ENCODE data around the gene PLCH1. TPM values are rescaled to one million over a fixed set of nuclear protein-coding genes. Genes with fewer than 3 reads are reported as not detected.
A peak's percentile ranks its signal among the peaks of the same experiment; 100 is the strongest.

The PLCH1 gene
- total and polyA plus RNA-seq, 2 of the 13 experiments (the other 11 are each of a cell fraction or from before 2014, with no cell fraction given): 2.0 to 3.0 TPM

DNA sequence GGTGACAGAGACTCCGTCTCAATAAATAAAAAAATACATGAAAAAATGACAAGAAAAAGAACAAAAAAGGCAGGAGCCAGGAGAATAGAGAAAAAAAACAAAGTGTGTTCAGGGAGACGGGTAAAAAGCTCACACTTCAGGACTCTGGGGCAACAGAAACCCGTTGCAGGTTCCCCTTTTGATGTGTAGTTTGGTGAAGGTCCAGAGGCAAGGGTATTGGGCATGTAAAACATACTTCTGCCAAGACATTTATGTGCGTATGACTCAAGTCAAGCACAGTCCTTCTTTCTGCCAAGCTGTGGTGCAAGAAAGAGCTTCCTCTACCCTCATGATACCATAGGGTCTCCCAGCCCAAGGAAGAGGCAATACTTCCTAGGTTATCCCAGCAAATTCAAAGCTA is 418.0 kb downstream of the PLCH1 start (continued):
- TF ChIP-seq, protein P1, sequence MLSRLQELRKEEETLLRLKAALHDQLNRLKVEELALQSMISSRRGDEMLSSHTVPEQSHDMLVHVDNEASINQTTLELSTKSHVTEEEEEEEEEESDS (CRISPR knock-in tag; IDR thresholded peaks at IDR 0.05; ENCODE audit: borderline replicate concordance): no peak

GRCh38 chr3:155326244-155326643 is 418.6 kb downstream of the PLCH1 start:
- H3K36me3 ChIP-seq (replicated peaks in 1 of 2; ENCODE audit: control insufficient read depth in 1 of 2, insufficient read depth in 2 of 2, low read length in 2 of 2): no peaks in the 10 kb centered on the region
- no peak overlapping the region for H2AFZ ChIP-seq (ENCODE audit: low read length)
- POLR2A ChIA-PET: no interaction called here
- H3K4me3 ChIP-seq (replicated peaks in 1 of 3; ENCODE audit: insufficient read depth in 1 of 3, low read depth in 2 of 3, low read length in 3 of 3): no peak overlapping the region
- no TSS peak for BruUV-seq (replicated peaks)
- H4K20me1 ChIP-seq (ENCODE audit: insufficient read depth, low read length): no peaks in the 10 kb centered on the region
- peak overlapping the region; percentile 49 for H3K4me2 ChIP-seq (ENCODE audit: low read depth, low read length)
- no peaks in the 10 kb centered on the region for H3K27me3 ChIP-seq (ENCODE audit: control insufficient read depth in 1 of 2, insufficient read depth in 2 of 2, low read length in 2 of 2)
- no peaks in the 10 kb centered on the region for H3K79me2 ChIP-seq (ENCODE audit: insufficient read depth, low read length)
- no peaks in the 10 kb centered on the region for H3K4me1 ChIP-seq (ENCODE audit: insufficient read depth, low read length)
- no peak overlapping the region for H3K27ac ChIP-seq (ENCODE audit: extremely low read length, insufficient read depth, low read length)
- WGBS (ENCODE audit: low lambda C conversion rate): 60% methylated on average over 5 of the region's 5 CpGs
- no peak for FAIRE-seq
- H3K9me3 ChIP-seq (ENCODE audit: low read length): no peaks in the 10 kb centered on the region
- intact Hi-C loops (cut with micrococcal nuclease; ENCODE audit: unreplicated experiment): loop anchor here (10.0 kb wide), 2 partner anchors 241 to 641 kb away; partner anchors contain the start of gene MME
- no peak for DNase-seq (ENCODE audit: low spot score)
- H3K9ac ChIP-seq (ENCODE audit: insufficient read depth, low read depth, low read length): no peak overlapping the region
- CTCF ChIA-PET (ENCODE audit: low intra/inter-chr PET ratio, low total read pairs): no interaction called here
- in situ Hi-C loops (cut with HindIII; ENCODE audit: extremely low pct_ligation_motif_present, low pct_unique_long_range_greater_than_20kb): loop anchor here (10.0 kb wide), 2 partner anchors 421 to 981 kb away; no protein-coding TSS in a partner anchor
- no peak for ATAC-seq
- TF ChIP-seq ZSCAN21 (CRISPR knock-in tag; IDR thresholded peaks at IDR 0.05; ENCODE audit: borderline replicate concordance) (no peak), TBL1XR1 (IDR thresholded peaks at IDR 0.05; ENCODE audit: borderline replicate concordance, low read length, partially characterized antibody) (no peak), RAD21 (CRISPR knock-in tag; IDR thresholded peaks at IDR 0.05) (no peak), NFIC (IDR thresholded peaks at IDR 0.05; ENCODE audit: low read length) (no peak), ZNF605 (CRISPR knock-in tag; IDR thresholded peaks at IDR 0.05) (no peak), ZNF138 (CRISPR knock-in tag; IDR thresholded peaks at IDR 0.05; ENCODE audit: low read depth) (no peak), ZNF557 (CRISPR knock-in tag; IDR thresholded peaks at IDR 0.05) (no peak), JUN (CRISPR knock-in tag; IDR thresholded peaks at IDR 0.05) (no peak), ZNF296 (CRISPR knock-in tag; conservative IDR thresholded peaks at IDR 0.05) (no peak), TIGD3 (CRISPR knock-in tag; IDR thresholded peaks at IDR 0.05; ENCODE audit: borderline replicate concordance) (no peak), ZSCAN12 (CRISPR knock-in tag; IDR thresholded peaks at IDR 0.05) (no peak), ZSCAN5A (CRISPR knock-in tag; IDR thresholded peaks at IDR 0.05; ENCODE audit: borderline replicate concordance) (no peak), ZNF891 (CRISPR knock-in tag; IDR thresholded peaks at IDR 0.05) (no peak)
- TF ChIP-seq, protein P2, sequence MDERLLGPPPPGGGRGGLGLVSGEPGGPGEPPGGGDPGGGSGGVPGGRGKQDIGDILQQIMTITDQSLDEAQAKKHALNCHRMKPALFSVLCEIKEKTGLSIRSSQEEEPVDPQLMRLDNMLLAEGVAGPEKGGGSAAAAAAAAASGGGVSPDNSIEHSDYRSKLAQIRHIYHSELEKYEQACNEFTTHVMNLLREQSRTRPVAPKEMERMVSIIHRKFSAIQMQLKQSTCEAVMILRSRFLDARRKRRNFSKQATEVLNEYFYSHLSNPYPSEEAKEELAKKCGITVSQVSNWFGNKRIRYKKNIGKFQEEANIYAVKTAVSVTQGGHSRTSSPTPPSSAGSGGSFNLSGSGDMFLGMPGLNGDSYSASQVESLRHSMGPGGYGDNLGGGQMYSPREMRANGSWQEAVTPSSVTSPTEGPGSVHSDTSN (CRISPR knock-in tag; IDR thresholded peaks at IDR 0.05): no peak
- TF ChIP-seq, protein P3, sequence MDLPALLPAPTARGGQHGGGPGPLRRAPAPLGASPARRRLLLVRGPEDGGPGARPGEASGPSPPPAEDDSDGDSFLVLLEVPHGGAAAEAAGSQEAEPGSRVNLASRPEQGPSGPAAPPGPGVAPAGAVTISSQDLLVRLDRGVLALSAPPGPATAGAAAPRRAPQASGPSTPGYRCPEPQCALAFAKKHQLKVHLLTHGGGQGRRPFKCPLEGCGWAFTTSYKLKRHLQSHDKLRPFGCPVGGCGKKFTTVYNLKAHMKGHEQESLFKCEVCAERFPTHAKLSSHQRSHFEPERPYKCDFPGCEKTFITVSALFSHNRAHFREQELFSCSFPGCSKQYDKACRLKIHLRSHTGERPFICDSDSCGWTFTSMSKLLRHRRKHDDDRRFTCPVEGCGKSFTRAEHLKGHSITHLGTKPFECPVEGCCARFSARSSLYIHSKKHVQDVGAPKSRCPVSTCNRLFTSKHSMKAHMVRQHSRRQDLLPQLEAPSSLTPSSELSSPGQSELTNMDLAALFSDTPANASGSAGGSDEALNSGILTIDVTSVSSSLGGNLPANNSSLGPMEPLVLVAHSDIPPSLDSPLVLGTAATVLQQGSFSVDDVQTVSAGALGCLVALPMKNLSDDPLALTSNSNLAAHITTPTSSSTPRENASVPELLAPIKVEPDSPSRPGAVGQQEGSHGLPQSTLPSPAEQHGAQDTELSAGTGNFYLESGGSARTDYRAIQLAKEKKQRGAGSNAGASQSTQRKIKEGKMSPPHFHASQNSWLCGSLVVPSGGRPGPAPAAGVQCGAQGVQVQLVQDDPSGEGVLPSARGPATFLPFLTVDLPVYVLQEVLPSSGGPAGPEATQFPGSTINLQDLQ (CRISPR knock-in tag; IDR thresholded peaks at IDR 0.05): no peak

Measured in HepG2 (cell line).